IMR-90 (cell line): ENCODE results near the gene ERICH3. TPM values are rescaled to one million over a fixed set of nuclear protein-coding genes. Genes with fewer than 3 reads are reported as not detected.

Source experiments
- ATAC-seq: fragments of 200-7000 bp; cut with Tn5 transposase; 2 replicates; pipeline ENCODE4 v1.9.1; 2020; ENCODE audit warnings: low read depth, mild to moderate bottlenecking, moderate library complexity
- BruUV-seq: library from RNA; stranded (reverse); fragments of 400-500 nt; replicated peaks from 2 replicates; lab custom pipeline; 2021; lab: Mats Ljungman, UMichigan
- CTCF ChIA-PET: fragments of 300-600 bp; formaldehyde crosslinking; extraction: SDS; loops from one replicate; lab custom pipeline; 2021; ENCODE audit warnings: antibody characterized with exemption; lab: Yijun Ruan, JAX
- POLR2A ChIA-PET: fragments of 300-600 bp; sonication (Branson Sonifier 250); formaldehyde crosslinking; loops from one replicate; lab custom pipeline; 2022; ENCODE audit warnings: antibody characterized with exemption; ENCODE audit not compliant: unreplicated experiment; lab: Charles Lee
- DNase-seq: peaks from one replicate; pipeline ENCODE4 v3.0.0; 2013
- H2AFZ ChIP-seq: replicated peaks from 2 replicates; pipeline ENCODE3; 2013; ENCODE audit warnings: low read length, mild to moderate bottlenecking; ENCODE audit not compliant: poor library complexity
- H2AK5ac ChIP-seq: 2 replicates; pipeline ENCODE4 v1.6.1; 2013; ENCODE audit warnings: low read depth, low read length, inconsistent platforms
- H2AK9ac ChIP-seq: replicated peaks from 2 replicates; pipeline ENCODE3; 2013; ENCODE audit warnings: mild to moderate bottlenecking, low read depth, low read length, moderate library complexity; ENCODE audit not compliant: poor library complexity
- H2BK120ac ChIP-seq: 2 replicates; pipeline ENCODE4 v1.6.1; 2013; ENCODE audit warnings: low read depth, low read length, inconsistent platforms
- H2BK15ac ChIP-seq: 3 replicates; pipeline ENCODE4 v1.6.1; 2013; ENCODE audit warnings: low read depth, low read length, inconsistent platforms
- H2BK20ac ChIP-seq: 2 replicates; pipeline ENCODE4 v1.6.1; 2013; ENCODE audit warnings: low read depth, mild to moderate bottlenecking, inconsistent platforms, low read length, moderate library complexity
- H2BK5ac ChIP-seq: 2 replicates; pipeline ENCODE4 v1.6.1; 2013; ENCODE audit warnings: mild to moderate bottlenecking, low read depth, low read length, inconsistent platforms; ENCODE audit not compliant: poor library complexity, severe bottlenecking
- H3K14ac ChIP-seq: replicated peaks from 2 replicates; pipeline ENCODE4 v1.6.1; 2013; ENCODE audit warnings: low read depth, low read length, inconsistent platforms
- H3K18ac ChIP-seq: 2 replicates; pipeline ENCODE4 v1.6.1; 2013; ENCODE audit warnings: low read depth, low read length, control low read depth
- H3K23ac ChIP-seq: 2 replicates; pipeline ENCODE4 v1.6.1; 2013; ENCODE audit warnings: low read depth, low read length, inconsistent platforms
- H3K27ac ChIP-seq: 2 replicates; pipeline ENCODE4 v1.5.1; 2013; ENCODE audit warnings: mild to moderate bottlenecking, control low read depth, low read length; ENCODE audit not compliant: insufficient read depth
- H3K27me3 ChIP-seq: 2 replicates; pipeline ENCODE4 v1.6.1; 2013; ENCODE audit warnings: low read length; ENCODE audit not compliant: control insufficient read depth, insufficient read depth
- H3K36me3 ChIP-seq: 2 replicates; pipeline ENCODE4 v1.6.1; 2013; ENCODE audit warnings: low read length, mixed read lengths; ENCODE audit not compliant: control insufficient read depth, insufficient read depth
- H3K4ac ChIP-seq: 2 replicates; pipeline ENCODE4 v1.6.1; 2013; ENCODE audit warnings: low read depth, low read length, inconsistent platforms
- H3K4me1 ChIP-seq: 2 replicates; pipeline ENCODE4 v1.6.1; 2013; ENCODE audit warnings: low read length, mixed read lengths; ENCODE audit not compliant: control insufficient read depth, insufficient read depth
- H3K4me2 ChIP-seq: 2 replicates; pipeline ENCODE4 v1.6.1; 2013; ENCODE audit warnings: low read depth, mild to moderate bottlenecking, control low read depth, low read length, moderate library complexity
- H3K4me3 ChIP-seq: 2 replicates; pipeline ENCODE4 v1.5.1; 2013; ENCODE audit warnings: low read depth, mild to moderate bottlenecking, control low read depth, low read length, moderate library complexity; ENCODE audit not compliant: insufficient read depth
- H3K56ac ChIP-seq: 2 replicates; pipeline ENCODE4 v1.6.1; 2013; ENCODE audit warnings: low read length, inconsistent platforms; ENCODE audit not compliant: insufficient read depth; ENCODE audit errors: extremely low read depth
- H3K79me1 ChIP-seq, 2 experiments: 2 replicates each; pipeline ENCODE4 v1.6.1; 2013; ENCODE audit warnings: low read length in 2 of 2, inconsistent platforms in 1 of 2, low read depth in 1 of 2
- H3K9ac ChIP-seq: 2 replicates; pipeline ENCODE4 v1.6.1; 2013; ENCODE audit warnings: low read depth, low read length, control low read depth
- H3K9me1 ChIP-seq: 2 replicates; pipeline ENCODE4 v1.6.1; 2013; ENCODE audit warnings: low read length, inconsistent platforms; ENCODE audit not compliant: insufficient read depth
- H3K9me3 ChIP-seq: 2 replicates; pipeline ENCODE4 v1.6.1; 2013; ENCODE audit warnings: low read length; ENCODE audit not compliant: control insufficient read depth, insufficient read depth
- H4K20me1 ChIP-seq: 2 replicates; pipeline ENCODE4 v1.6.1; 2013; ENCODE audit warnings: low read length, inconsistent platforms; ENCODE audit not compliant: insufficient read depth
- H4K5ac ChIP-seq: 2 replicates; pipeline ENCODE4 v1.6.1; 2013; ENCODE audit warnings: mild to moderate bottlenecking, low read depth, low read length, control low read depth
- H4K8ac ChIP-seq, 2 experiments: 2 replicates each; pipeline ENCODE4 v1.6.1; 2013; ENCODE audit warnings: low read depth in 2 of 2, low read length in 2 of 2, control low read depth in 1 of 2, inconsistent platforms in 1 of 2
- H4K91ac ChIP-seq: 2 replicates; pipeline ENCODE4 v1.6.1; 2013; ENCODE audit warnings: low read depth, low read length, inconsistent platforms; ENCODE audit not compliant: insufficient read depth
- CEBPB ChIP-seq: IDR thresholded peaks from 2 replicates; pipeline ENCODE4 v1.6.1; 2012; ENCODE audit warnings: low read depth, low read length, improper control_type of control experiment
- CHD1 ChIP-seq: IDR thresholded peaks from 2 replicates; pipeline ENCODE4 v1.6.1; 2012; ENCODE audit warnings: low read depth, low read length, improper control_type of control experiment
- ELK1 ChIP-seq: fragments of 150-350 bp; IDR thresholded peaks from 2 replicates; pipeline ENCODE4 v1.6.1; 2016; ENCODE audit warnings: low read depth, mild to moderate bottlenecking, low read length, moderate library complexity, borderline replicate concordance
- MAZ ChIP-seq: IDR thresholded peaks from 2 replicates; pipeline ENCODE4 v1.6.1; 2012; ENCODE audit warnings: low read depth, mild to moderate bottlenecking, low read length, improper control_type of control experiment, moderate library complexity, borderline replicate concordance
- MXI1 ChIP-seq: IDR thresholded peaks from 2 replicates; pipeline ENCODE4 v1.6.1; 2012; ENCODE audit warnings: low read depth, mild to moderate bottlenecking, low read length, moderate library complexity, borderline replicate concordance
- POLR2A ChIP-seq: IDR thresholded peaks from 2 replicates; pipeline ENCODE4 v1.6.1; 2012; ENCODE audit warnings: mild to moderate bottlenecking, low read depth, low read length
- WGBS, 2 experiments: methylation state at CpG; one replicate each; pipeline versions ENCODE4 v1.1.5 to v1.1.7; 2013; ENCODE audit warnings: missing lambda C conversion rate in 2 of 2; ENCODE audit not compliant: insufficient read length in 1 of 2; ENCODE audit errors: extremely low coverage in 2 of 2; 5-methylcytosine and 5-hydroxymethylcytosine counted together
- dilution Hi-C: fragments of 300-500 bp; cut with HindIII; formaldehyde crosslinking; loops from one replicate; pipeline ENCODE4 v1.14.3; 2018; ENCODE audit warnings: low sequenced_read_pairs; ENCODE audit not compliant: unreplicated experiment
- in situ Hi-C: fragments of 300-500 bp; cut with MboI; formaldehyde crosslinking; loops from 3 replicates; pipeline ENCODE4 v1.14.3; 2019; ENCODE audit warnings: low sequenced_read_pairs, inconsistent platforms, mixed read lengths
- intact Hi-C: fragments of 100-400 bp; cut with micrococcal nuclease; formaldehyde crosslinking; loops from 2 replicates; pipeline ENCODE4 v1.10.0; 2022
- polyA plus RNA-seq, 3 experiments: library from polyadenylated mRNA; depleted of rRNA; stranded (reverse); fragments of >200 nt; gene quantifications; 2 replicates each; pipeline ENCODE4 v1.2.3, GENCODE V29; 2012; ENCODE audit warnings: low replicate concordance in 1 of 3
- total RNA-seq: library from RNA; depleted of rRNA; stranded (reverse); fragments of >200 nt; gene quantifications from 2 replicates; pipeline ENCODE4 v1.2.3, GENCODE V29; 2012

ERICH3 gene
- total and polyA plus RNA-seq, 2 of the 4 experiments (the other 2 are of a cell fraction), result not detected

- Histone ChIP-seq H3K4me2 (peak overlapping the region; percentile 22; the same call in 1 of the 2 replicates), H3K56ac (no peak overlapping the region), H2BK5ac (no peak overlapping the region), H3K23ac (0 out of 2 replicates have a peak overlapping the region, but pooled peaks have one; percentile 40), H3K4me1 (peaks cover 8% of the 10 kb centered on the region), H3K4me3 (no peak overlapping the region), H2BK120ac (peak overlapping the region; percentile 19; the same call in 1 of the 2 replicates), H2BK15ac (no peak overlapping the region), H4K5ac (peak overlapping the region; percentile 39; the same call in 1 of the 2 replicates), H4K8ac (no peak overlapping the region), H3K18ac (peak overlapping the region; percentile 50; the same call in 1 of the 2 replicates), H2AFZ (no peak overlapping the region), H3K9ac (no peak overlapping the region), H2BK20ac (no peak overlapping the region), H3K27ac (peak overlapping the region; percentile 32; the same call in 1 of the 2 replicates), H3K27me3 (no peaks in the 10 kb centered on the region), H2AK9ac (no peak overlapping the region), H3K36me3 (peaks cover 8% of the 10 kb centered on the region), H4K20me1 (no peaks in the 10 kb centered on the region), H3K14ac (no peak overlapping the region), H3K9me1 (peaks cover 6% of the 10 kb centered on the region), H2AK5ac (no peak overlapping the region), H3K79me1 (peaks cover 0 to 3% of the 10 kb centered on the region in 2 experiments; a peak in 3 of 4 replicates), H4K91ac (peak overlapping the region; percentile 54; the same call in 1 of the 2 replicates), H3K4ac (peak overlapping the region; percentile 40; the same call in 1 of the 2 replicates), H3K9me3 (no peaks in the 10 kb centered on the region)
- no CpG with 5 or more reads among the region's 1 CpG for WGBS, 2 experiments
- no TSS peak for BruUV-seq
- ATAC-seq, result no peak; the same call in 1 of the 2 replicates
- CTCF ChIA-PET, result interaction anchor here (1.5 kb wide), 1 partner anchor 24 kb away, joined by 5 read pairs; no protein-coding TSS in a partner anchor
- in situ Hi-C loops, result no loop called here
- POLR2A ChIA-PET, result no interaction called here
- dilution Hi-C loops, result no loop called here
- intact Hi-C loops, result loop anchor here (2.0 kb wide), 1 partner anchor 14 kb away; no protein-coding TSS in a partner anchor
- no peak for DNase-seq
- no peak for TF ChIP-seq ELK1
- TF ChIP-seq MAZ, result no peak
- TF ChIP-seq POLR2A, result no peak
- TF ChIP-seq MXI1, result no peak
- no peak for TF ChIP-seq CEBPB
- TF ChIP-seq CHD1, result no peak
These were observed 41.6 kb upstream of the ERICH3 start for GRCh38 chr1:74715236-74715502.
